Measurements from ENCODE around the gene OR2T34. TPM values are rescaled to one million over a fixed set of nuclear protein-coding genes. Genes with fewer than 3 reads are reported as not detected.
"Not testable (repeated sequence)": the region's sequence is repeated elsewhere in the genome, so short reads cannot be mapped to it uniquely, and the experiment has no call there.

Gene OR2T34
- total and polyA plus RNA-seq, 10 donors, result 0.37 to 2.7 (median 0.81) TPM; not detected in 6

DNA sequence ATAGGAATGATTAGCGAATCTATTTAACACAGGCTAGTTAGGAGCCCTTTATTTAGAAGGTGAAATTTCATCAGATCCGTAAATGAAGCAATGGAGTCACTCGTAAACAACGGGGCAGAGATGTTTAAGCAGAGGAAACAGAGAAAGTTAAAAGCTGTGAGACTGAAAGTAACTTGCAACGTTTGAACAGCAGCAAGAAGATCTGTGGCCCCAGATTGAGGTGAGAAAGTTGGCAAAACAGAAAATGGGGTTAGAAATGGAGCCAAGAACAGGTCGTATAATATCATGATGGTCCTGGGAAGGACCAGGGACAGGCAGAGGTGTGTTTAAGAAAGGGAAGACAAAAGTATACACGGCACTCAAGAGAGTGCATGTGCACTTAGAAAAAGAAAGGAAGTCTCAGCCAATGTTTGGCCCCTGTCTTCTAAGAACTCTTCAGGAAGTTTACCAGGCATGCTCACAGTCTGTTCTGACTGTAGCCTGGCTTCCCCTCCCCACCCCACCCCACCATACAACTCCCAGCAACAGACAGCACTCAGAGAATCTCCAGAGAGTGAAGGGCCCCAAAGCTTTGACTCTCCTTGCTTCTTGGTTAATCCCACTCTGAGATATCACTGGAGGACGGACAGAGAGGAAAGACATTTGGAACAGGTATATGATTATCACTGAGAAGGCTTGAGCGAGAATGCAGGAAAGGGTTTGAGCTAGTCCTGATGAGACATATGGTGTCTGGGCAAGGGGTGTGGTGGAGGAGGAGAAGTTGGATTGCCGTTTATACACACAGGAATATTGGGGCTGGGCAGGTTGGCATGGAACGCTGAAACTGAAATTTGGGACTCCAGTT is 8.8 kb downstream of the OR2T34 start:
- DNase-seq; intact Hi-C loops (cut with DNase I; ENCODE audit: low total_unique reads); H3K27me3 ChIP-seq (replicated peaks in 1 of 7); H3K36me3 ChIP-seq; H3K4me3 ChIP-seq; H3K4me1 ChIP-seq; H3K9me3 ChIP-seq; H3K27ac ChIP-seq: not testable (repeated sequence)
- 49 to 59% (median 57%) methylated on average over 10 to 11 of the region's 11 CpGs for WGBS, 5 donors

DNA sequence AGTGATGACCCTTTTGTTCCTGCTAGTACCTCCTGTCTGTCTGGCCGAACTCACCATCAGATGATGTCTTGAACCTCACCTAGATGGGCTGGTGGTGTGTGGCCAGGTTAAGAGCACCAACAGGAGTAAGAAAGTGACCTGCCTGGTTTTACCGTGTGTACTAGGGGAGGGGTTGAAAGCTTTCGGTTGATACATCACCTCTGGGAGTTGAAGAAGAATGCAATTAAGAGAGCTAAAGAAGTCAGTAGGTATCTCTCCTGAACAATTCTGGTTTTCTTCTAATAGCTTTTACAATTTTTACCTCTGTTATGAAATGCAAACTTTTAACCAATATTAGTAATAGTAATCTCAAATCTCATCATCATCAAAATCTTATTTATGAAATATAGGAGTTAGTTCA is 11.9 kb downstream of the OR2T34 start, which contains the start of gene OR2T29:
OR2T29 (minus strand) TSS at position 101 of the 400 bp plus-strand sequence. CDS start 3,281 bp downstream, outside the sequence.
- intact Hi-C loops (cut with DNase I; ENCODE audit: low total_unique reads); H3K36me3 ChIP-seq; H3K4me3 ChIP-seq; H3K9me3 ChIP-seq; H3K27ac ChIP-seq; H3K27me3 ChIP-seq (replicated peaks in 1 of 7); DNase-seq; H3K4me1 ChIP-seq: not testable (repeated sequence)
- WGBS, 5 donors, result 50 to 95% (median 94%) methylated on average over 1 to 3 of the region's 3 CpGs

GRCh38 chr1:248551027-248551426 is 23.5 kb downstream of the OR2T34 start:
- intact Hi-C loops (cut with DNase I; ENCODE audit: low total_unique reads); H3K4me3 ChIP-seq; H3K9me3 ChIP-seq; H3K4me1 ChIP-seq; H3K27ac ChIP-seq; DNase-seq; H3K36me3 ChIP-seq; H3K27me3 ChIP-seq (replicated peaks in 1 of 7): not testable (repeated sequence)
- no CpG with 5 or more reads among the region's 6 CpGs for WGBS, 5 donors

GRCh38 chr1:248547383-248547782 is 27.2 kb downstream of the OR2T34 start:
- H3K27me3 ChIP-seq (replicated peaks in 1 of 7); H3K9me3 ChIP-seq; DNase-seq; H3K4me1 ChIP-seq; H3K36me3 ChIP-seq; intact Hi-C loops (cut with DNase I; ENCODE audit: low total_unique reads); H3K27ac ChIP-seq; H3K4me3 ChIP-seq: not testable (repeated sequence)
- no CpG with 5 or more reads among the region's 2 CpGs for WGBS, 5 donors

- H3K4me3 ChIP-seq; H3K9me3 ChIP-seq; H3K4me1 ChIP-seq; H3K27me3 ChIP-seq (replicated peaks in 1 of 7); H3K27ac ChIP-seq; H3K36me3 ChIP-seq; intact Hi-C loops (cut with DNase I; ENCODE audit: low total_unique reads); DNase-seq: not testable (repeated sequence)
Measured at GRCh38 chr1:248537449-248537848, 37.1 kb downstream of the OR2T34 start.

Small RNAs within 50 kb of the gene (small RNA-seq; reads per million reads assigned to genes)
- 0 reads per million in 4 donors for gene RF00019

Other genes with a start within 250 kb of the OR2T34 start
- gene OR14C36, start 226.0 kb downstream of the OR2T34 start, total RNA-seq, result not detected
- gene OR14C36, start 226.0 kb downstream of the OR2T34 start, polyA plus RNA-seq, result not detected
- not detected for gene OR2T4, start 213.1 kb downstream of the OR2T34 start, total RNA-seq
- not detected for gene OR2T4, start 213.1 kb downstream of the OR2T34 start, polyA plus RNA-seq
- not detected for gene OR2T6, start 199.0 kb downstream of the OR2T34 start, total RNA-seq
- not detected for gene OR2T6, start 199.0 kb downstream of the OR2T34 start, polyA plus RNA-seq
- not detected for gene OR2T1, start 171.7 kb downstream of the OR2T34 start, total RNA-seq
- not detected for gene OR2T1, start 171.7 kb downstream of the OR2T34 start, polyA plus RNA-seq
- 1 to 10 TPM in 1 of 7 donors, under 1 TPM in 6; 0.26 to 1.0 (median 0.51) TPM for gene OR2T2, start 129.1 kb downstream of the OR2T34 start, total RNA-seq
- not detected for gene OR2T2, start 129.1 kb downstream of the OR2T34 start, polyA plus RNA-seq
- under 1 TPM in 2 of 7 donors, not detected in 5; 0.63 to 0.77 TPM for gene OR2T3, start 101.4 kb downstream of the OR2T34 start, total RNA-seq
- not detected for gene OR2T3, start 101.4 kb downstream of the OR2T34 start, polyA plus RNA-seq
- not detected for gene OR2T5, start 86.2 kb downstream of the OR2T34 start, total RNA-seq
- not detected for gene OR2T5, start 86.2 kb downstream of the OR2T34 start, polyA plus RNA-seq
- under 1 TPM; 0.09 to 0.85 (median 0.39) TPM for gene OR2G6, start 66.7 kb downstream of the OR2T34 start, total RNA-seq
- gene OR2G6, start 66.7 kb downstream of the OR2T34 start, polyA plus RNA-seq, result not detected
- 1 to 10 TPM in 1 of 7 donors, under 1 TPM in 6; 0.24 to 1.0 (median 0.66) TPM for gene OR2T29, start 12.0 kb downstream of the OR2T34 start, total RNA-seq
- under 1 TPM in 1 of 3 donors, not detected in 2; 0.07 TPM for gene OR2T29, start 12.0 kb downstream of the OR2T34 start, polyA plus RNA-seq
- gene OR2T10, start 22.9 kb upstream of the OR2T34 start, total RNA-seq, result 1 to 10 TPM in 3 of 7 donors, under 1 TPM in 3, not detected in 1; 0.12 to 2.8 (median 0.80) TPM
- gene OR2T10, start 22.9 kb upstream of the OR2T34 start, polyA plus RNA-seq, result under 1 TPM in 2 of 3 donors, not detected in 1; 0.03 to 0.20 TPM
- gene OR2T11, start 60.3 kb upstream of the OR2T34 start, total RNA-seq, result 1 to 10 TPM in 4 of 7 donors, under 1 TPM in 2, not detected in 1; 0.21 to 3.6 (median 1.3) TPM
- under 1 TPM in 2 of 3 donors, not detected in 1; 0.02 to 0.06 TPM for gene OR2T11, start 60.3 kb upstream of the OR2T34 start, polyA plus RNA-seq
- gene OR2T35, start 70.5 kb upstream of the OR2T34 start, total RNA-seq, result under 1 TPM in 5 of 7 donors, not detected in 2; 0.19 to 0.68 (median 0.34) TPM
- not detected for gene OR2T35, start 70.5 kb upstream of the OR2T34 start, polyA plus RNA-seq
- not detected for gene OR2T27, start 80.8 kb upstream of the OR2T34 start, total RNA-seq
- gene OR2T27, start 80.8 kb upstream of the OR2T34 start, polyA plus RNA-seq, result not detected
- not detected for gene OR14I1, start 128.0 kb upstream of the OR2T34 start, total RNA-seq
- gene OR14I1, start 128.0 kb upstream of the OR2T34 start, polyA plus RNA-seq, result not detected
- gene LYPD8, start 181.0 kb upstream of the OR2T34 start, total RNA-seq, result under 1 TPM in 2 of 7 donors, not detected in 5; 0.37 to 0.54 TPM
- under 1 TPM; 0.09 to 0.17 (median 0.16) TPM for gene LYPD8, start 181.0 kb upstream of the OR2T34 start, polyA plus RNA-seq